Keratinocyte (primary cell): ENCODE measurements around the gene PBOV1. TPM values are rescaled to one million over a fixed set of nuclear protein-coding genes. Genes with fewer than 3 reads are reported as not detected.

Experiments used
- DNase-seq: peaks from one replicate; pipeline ENCODE4 v3.0.0-alpha.2; 2011; ENCODE audit warnings: low read depth, missing footprints, low spot score
- FAIRE-seq: peaks from 2 replicates; lab custom pipeline; 2011; peaks lifted over from hg19 to GRCh38; lab: Jason Lieb, UNC
- H2AFZ ChIP-seq: 2 replicates; pipeline ENCODE4 v1.6.0; 2012; ENCODE audit warnings: low read length, control low read depth, inconsistent platforms; ENCODE audit not compliant: control insufficient read depth
- H3K27ac ChIP-seq: 2 replicates; pipeline ENCODE4 v1.5.1; 2011; ENCODE audit warnings: low read length; ENCODE audit not compliant: control insufficient read depth, insufficient read depth
- H3K27me3 ChIP-seq: 3 replicates; pipeline ENCODE4 v1.6.0; 2011; ENCODE audit warnings: low read length; ENCODE audit not compliant: control insufficient read depth, insufficient read depth; ENCODE audit errors: extremely low read depth
- H3K36me3 ChIP-seq, 2 experiments: 2 replicates in 1 of 2; 3 replicates in 1 of 2; pipeline ENCODE4 v1.5.1; 2011; ENCODE audit warnings: low read length in 2 of 2, mild to moderate bottlenecking in 1 of 2; ENCODE audit not compliant: control insufficient read depth in 2 of 2, insufficient read depth in 2 of 2; ENCODE audit errors: extremely low read depth in 1 of 2
- H3K4me1 ChIP-seq: 3 replicates; pipeline ENCODE4 v1.5.1; 2011; ENCODE audit warnings: low read length; ENCODE audit not compliant: control insufficient read depth, insufficient read depth; ENCODE audit errors: extremely low read depth
- H3K4me2 ChIP-seq: 3 replicates; pipeline ENCODE4 v1.6.0; 2011; ENCODE audit warnings: low read depth, low read length; ENCODE audit not compliant: control insufficient read depth, insufficient read depth; ENCODE audit errors: extremely low read depth
- H3K4me3 ChIP-seq, 3 experiments: fragments of 200-600 bp in 1 of 3; sonication (generic) in 1 of 3; 2 replicates in 2 of 3; 3 replicates in 1 of 3; pipeline ENCODE4 v1.5.1; 2011 to 2016; ENCODE audit warnings: low read length in 3 of 3, mild to moderate bottlenecking in 3 of 3, control low read depth in 2 of 3, inconsistent platforms in 1 of 3, low read depth in 1 of 3, mixed read lengths in 1 of 3, mixed run types in 1 of 3, moderate library complexity in 1 of 3; ENCODE audit not compliant: control insufficient read depth in 2 of 3, insufficient read depth in 2 of 3; ENCODE audit errors: extremely low read depth in 1 of 3
- H3K79me2 ChIP-seq: 2 replicates; pipeline ENCODE4 v1.6.0; 2012; ENCODE audit warnings: low read length; ENCODE audit not compliant: control insufficient read depth, insufficient read depth
- H3K9ac ChIP-seq: 3 replicates; pipeline ENCODE4 v1.6.0; 2011; ENCODE audit warnings: low read length; ENCODE audit not compliant: control insufficient read depth, insufficient read depth; ENCODE audit errors: extremely low read depth
- H3K9me1 ChIP-seq: 3 replicates; pipeline ENCODE4 v1.6.0; 2011; ENCODE audit warnings: low read length; ENCODE audit not compliant: control insufficient read depth, insufficient read depth; ENCODE audit errors: extremely low read depth
- H3K9me3 ChIP-seq: 2 replicates; pipeline ENCODE4 v1.5.1; 2012; ENCODE audit warnings: low read depth, low read length; ENCODE audit not compliant: control insufficient read depth
- H4K20me1 ChIP-seq: 3 replicates; pipeline ENCODE4 v1.6.0; 2011; ENCODE audit warnings: low read length; ENCODE audit not compliant: control insufficient read depth, insufficient read depth; ENCODE audit errors: extremely low read depth
- CTCF ChIP-seq, 3 experiments: IDR thresholded peaks in 1 of 3; conservative IDR thresholded peaks in 1 of 3; optimal IDR thresholded peaks in 1 of 3; 2 replicates in 2 of 3; 3 replicates in 1 of 3; pipeline versions ENCODE3 to v1.5.1; 2011; ENCODE audit warnings: low read length in 3 of 3, mild to moderate bottlenecking in 3 of 3, moderate library complexity in 2 of 3, control low read depth in 1 of 3, inconsistent platforms in 1 of 3; ENCODE audit not compliant: insufficient read depth in 2 of 3; ENCODE audit errors: extremely low read depth in 1 of 3
- EZH2 ChIP-seq: IDR thresholded peaks from one replicate; pipeline ENCODE4 v1.6.1; 2012; ENCODE audit warnings: inconsistent platforms, mild to moderate bottlenecking, low read length, moderate library complexity
- dilution Hi-C: fragments of 300-500 bp; cut with MboI; formaldehyde crosslinking; loops from one replicate; pipeline ENCODE4 v1.7.0; 2020; ENCODE audit warnings: low sequenced_read_pairs; ENCODE audit not compliant: extremely low pct_ligation_motif_present
- polyA plus RNA-seq, 5 experiments: library from polyadenylated mRNA; depleted of rRNA in 3 of 5; stranded (reverse) in 3 of 5; stranded (forward) in 1 of 5; unstranded in 1 of 5; fragments of >200 nt; gene quantifications; 1 replicate in 1 of 5; 2 replicates in 3 of 5; 3 replicates in 1 of 5; pipeline versions ENCODE4 v1.2.1 to v1.2.3, GENCODE V29; 2011 to 2012; ENCODE audit warnings: missing spikeins in 2 of 5, low read depth in 1 of 5, low replicate concordance in 1 of 5

Gene PBOV1
- polyA plus RNA-seq, 1 donor (not counting 4 experiments of a cell fraction or from before 2014, with no cell fraction given) = not detected

DNA sequence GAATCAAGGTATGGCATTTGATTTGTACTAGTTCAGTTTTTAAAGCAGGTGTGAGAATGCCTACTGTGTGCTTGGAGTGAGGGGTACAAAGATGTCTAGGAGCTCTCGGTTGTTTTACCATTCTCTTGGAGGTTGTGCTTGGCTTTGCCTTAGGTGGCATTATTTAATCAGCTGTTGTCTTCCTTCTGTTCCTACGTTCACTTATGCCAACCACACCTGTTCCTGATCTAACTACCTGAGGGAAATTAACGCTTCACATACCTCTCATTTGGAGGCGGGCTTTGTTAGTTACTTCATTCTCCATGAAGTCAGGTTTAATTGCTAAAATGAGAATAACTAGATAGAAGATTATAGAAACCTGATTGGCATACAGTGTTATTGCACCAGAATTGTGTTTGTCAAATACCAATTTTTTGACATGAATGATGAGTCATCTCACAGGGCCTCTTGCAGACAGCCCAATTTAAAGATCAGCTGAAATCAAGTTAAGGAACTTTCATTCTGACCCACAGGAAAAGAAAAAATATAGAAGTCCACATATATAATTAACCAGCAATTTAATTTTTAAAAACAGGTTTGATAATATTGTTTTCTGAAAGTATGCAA, 24.8 kb upstream of the PBOV1 start:
- Histone ChIP-seq H3K9me1 (no peaks in the 10 kb centered on the region), H3K4me1 (peaks cover 3% of the 10 kb centered on the region), H3K27me3 (no peaks in the 10 kb centered on the region), H3K4me3 (no peak overlapping the region), H3K4me2 (no peak overlapping the region), H3K27ac (no peak overlapping the region), H3K36me3 (no peaks in the 10 kb centered on the region), H3K9me3 (no peaks in the 10 kb centered on the region), H3K79me2 (no peaks in the 10 kb centered on the region), H2AFZ (peak overlapping the region; percentile 38), H3K9ac (no peak overlapping the region), H4K20me1 (no peaks in the 10 kb centered on the region)
- FAIRE-seq (peak; percentile 55), DNase-seq (no peak)
- dilution Hi-C loops = no loop called here
- TF ChIP-seq CTCF (optimal IDR thresholded peaks at IDR 0.05 in 1 of 3, IDR thresholded peaks at IDR 0.05 in 1 of 3, conservative IDR thresholded peaks at IDR 0.05 in 1 of 3; ENCODE audit: extremely low read depth in 1 of 3, insufficient read depth in 2 of 3, low read length in 3 of 3) (no peak), EZH2 (no peak)

DNA sequence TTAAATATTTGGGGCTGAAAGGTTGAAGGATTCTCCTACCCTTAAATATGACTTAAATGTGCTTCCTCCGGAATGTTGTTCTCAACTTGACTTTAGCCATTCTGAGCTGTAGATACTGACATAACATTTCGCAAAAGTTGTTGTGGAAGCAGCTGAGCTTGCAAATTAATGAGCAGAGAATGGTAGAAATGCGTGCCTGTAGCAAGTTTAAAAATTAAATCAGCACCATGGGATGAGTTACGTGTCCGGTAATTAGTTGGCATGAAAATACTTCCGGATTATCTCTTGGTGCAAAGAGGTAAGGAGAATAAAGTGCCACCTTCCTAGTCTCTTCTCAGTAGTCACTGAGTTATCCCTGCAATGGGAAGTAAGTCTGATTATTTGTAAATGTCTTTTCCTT, 23.6 kb upstream of the PBOV1 start:
- Histone ChIP-seq H2AFZ (no peak overlapping the region), H3K36me3 (no peaks in the 10 kb centered on the region), H3K79me2 (no peaks in the 10 kb centered on the region), H3K4me2 (no peak overlapping the region), H3K4me1 (peaks cover 3% of the 10 kb centered on the region), H4K20me1 (no peaks in the 10 kb centered on the region), H3K27ac (no peak overlapping the region), H3K4me3 (no peak overlapping the region), H3K9me3 (no peaks in the 10 kb centered on the region), H3K9ac (no peak overlapping the region), H3K9me1 (no peaks in the 10 kb centered on the region), H3K27me3 (no peaks in the 10 kb centered on the region)
- TF ChIP-seq EZH2 = no peak
- TF ChIP-seq CTCF (optimal IDR thresholded peaks at IDR 0.05 in 1 of 3, IDR thresholded peaks at IDR 0.05 in 1 of 3, conservative IDR thresholded peaks at IDR 0.05 in 1 of 3; ENCODE audit: extremely low read depth in 1 of 3, insufficient read depth in 2 of 3, low read length in 3 of 3) = no peak
- DNase-seq (no peak), FAIRE-seq (no peak)
- dilution Hi-C loops = no loop called here
